ENCODE data around the gene SLC13A4. TPM values are rescaled to one million over a fixed set of nuclear protein-coding genes. Genes with fewer than 3 reads are reported as not detected.

The SLC13A4 gene
- total RNA-seq, 2 experiments from 2014 or later, result not detected

GRCh38 chr7:135759532-135759931, 31.5 kb upstream of the SLC13A4 start:
- ChIA-PET CTCF (ENCODE audit: unreplicated experiment) (no interaction called here), POLR2A (interaction anchor here (0.6 kb wide), 1 partner anchor 143 kb away, joined by 4 read pairs; no protein-coding TSS in a partner anchor)
- Histone ChIP-seq H3K4me2 (ENCODE audit: low read length) (no peak overlapping the region), H2AFZ (ENCODE audit: low read length) (no peak overlapping the region), H3K4me3 (ENCODE audit: low read depth, low read length, poor library complexity, severe bottlenecking) (no peak overlapping the region), H3K9me3 (ENCODE audit: low read length) (no peaks in the 10 kb centered on the region), H4K20me1 (ENCODE audit: insufficient read depth, low read length) (no peaks in the 10 kb centered on the region), H3K4me1 (ENCODE audit: insufficient read depth, low read length, poor library complexity, severe bottlenecking) (no peaks in the 10 kb centered on the region), H3K27ac (ENCODE audit: low read depth, low read length, poor library complexity, severe bottlenecking) (no peak overlapping the region), H3K36me3 (ENCODE audit: insufficient read depth, low read length) (no peaks in the 10 kb centered on the region), H3K9me2 (ENCODE audit: insufficient read depth, low read length) (no peaks in the 10 kb centered on the region), H3K79me2 (ENCODE audit: insufficient read depth, low read depth, low read length) (no peaks in the 10 kb centered on the region)
- BruUV-seq (replicated peaks), result no TSS peak
- TF ChIP-seq EZH2phosphoT487 (IDR thresholded peaks at IDR 0.05; ENCODE audit: borderline replicate concordance, low read depth, low read length), result no peak
- TF ChIP-seq CTCF (conservative IDR thresholded peaks at IDR 0.05; ENCODE audit: low read length), result no peak
- DNase-seq (ENCODE audit: low spot score), result no peak
- intact Hi-C loops (cut with micrococcal nuclease; ENCODE audit: unreplicated experiment), result no loop called here

DNA sequence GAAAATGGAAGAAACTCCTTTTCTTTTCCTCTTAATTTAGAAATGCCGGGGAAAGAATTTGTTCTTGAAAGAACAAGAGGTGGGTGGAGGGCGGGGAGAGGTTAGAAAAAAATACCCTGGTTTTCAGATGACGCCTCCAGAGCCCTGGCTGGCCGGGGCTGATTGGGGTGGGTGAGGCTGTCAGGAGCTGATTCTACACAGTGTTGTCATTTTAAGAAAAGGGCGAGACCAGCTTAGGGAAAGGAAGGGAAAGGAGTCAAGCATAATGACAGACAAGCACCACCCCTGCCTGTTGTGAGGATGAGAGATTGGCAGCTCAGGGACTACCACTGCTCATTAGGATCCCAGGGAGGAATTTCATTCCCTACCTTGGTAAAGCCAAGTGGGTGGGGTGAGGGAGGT, 30.5 kb upstream of the SLC13A4 start:
- H3K4me2 ChIP-seq (ENCODE audit: low read length), result no peak overlapping the region
- DNase-seq (ENCODE audit: low spot score), result no peak
- no peaks in the 10 kb centered on the region for H3K9me3 ChIP-seq (ENCODE audit: low read length)
- ChIA-PET CTCF (ENCODE audit: unreplicated experiment) (no interaction called here), POLR2A (no interaction called here)
- no peaks in the 10 kb centered on the region for H3K9me2 ChIP-seq (ENCODE audit: insufficient read depth, low read length)
- no peaks in the 10 kb centered on the region for H4K20me1 ChIP-seq (ENCODE audit: insufficient read depth, low read length)
- no peak overlapping the region for H2AFZ ChIP-seq (ENCODE audit: low read length)
- H3K36me3 ChIP-seq (ENCODE audit: insufficient read depth, low read length), result no peaks in the 10 kb centered on the region
- TF ChIP-seq CTCF (conservative IDR thresholded peaks at IDR 0.05; ENCODE audit: low read length) (no peak), EZH2phosphoT487 (IDR thresholded peaks at IDR 0.05; ENCODE audit: borderline replicate concordance, low read depth, low read length) (no peak)
- H3K27ac ChIP-seq (ENCODE audit: low read depth, low read length, poor library complexity, severe bottlenecking), result no peak overlapping the region
- H3K4me3 ChIP-seq (ENCODE audit: low read depth, low read length, poor library complexity, severe bottlenecking), result no peak overlapping the region
- intact Hi-C loops (cut with micrococcal nuclease; ENCODE audit: unreplicated experiment), result no loop called here
- no TSS peak for BruUV-seq (replicated peaks)
- H3K4me1 ChIP-seq (ENCODE audit: insufficient read depth, low read length, poor library complexity, severe bottlenecking), result no peaks in the 10 kb centered on the region
- no peaks in the 10 kb centered on the region for H3K79me2 ChIP-seq (ENCODE audit: insufficient read depth, low read depth, low read length)

DNA sequence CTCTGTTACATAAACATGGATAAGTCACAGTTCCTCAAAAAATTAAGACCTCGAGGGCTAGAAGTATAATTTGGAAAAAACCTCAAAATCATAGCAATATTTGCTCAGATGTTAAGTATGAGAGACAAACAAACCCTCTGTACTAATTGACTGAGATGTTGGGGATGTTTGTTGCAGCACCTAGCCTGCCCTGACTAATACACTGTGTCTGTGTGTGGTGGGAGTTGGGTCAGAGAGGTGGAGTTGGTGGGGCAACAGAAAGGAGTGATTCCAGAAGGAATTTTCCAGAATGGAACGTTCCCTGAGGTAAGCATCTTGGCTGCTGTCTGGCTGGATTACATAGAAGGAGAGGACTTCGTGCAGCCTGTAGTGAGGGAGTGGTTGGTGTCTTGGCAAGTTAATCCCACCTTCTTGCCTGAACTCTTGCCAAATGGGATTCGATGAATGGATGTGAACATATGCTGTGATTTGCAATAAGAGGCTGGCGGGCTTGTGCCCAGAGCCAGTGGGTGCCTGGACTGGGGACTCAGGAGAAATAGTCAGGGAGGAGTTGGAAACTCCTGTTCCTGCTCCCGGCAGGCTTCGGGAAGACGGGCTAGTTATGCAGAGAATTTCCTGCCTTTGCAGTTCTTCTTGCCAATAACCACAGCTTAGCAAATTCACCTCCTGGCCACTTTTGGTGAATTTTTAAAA, 29.9 kb upstream of the SLC13A4 start:
- intact Hi-C loops (cut with micrococcal nuclease; ENCODE audit: unreplicated experiment), result no loop called here
- Histone ChIP-seq H3K79me2 (ENCODE audit: insufficient read depth, low read depth, low read length) (no peaks in the 10 kb centered on the region), H3K4me2 (ENCODE audit: low read length) (no peak overlapping the region), H3K36me3 (ENCODE audit: insufficient read depth, low read length) (no peaks in the 10 kb centered on the region), H4K20me1 (ENCODE audit: insufficient read depth, low read length) (no peaks in the 10 kb centered on the region), H3K4me1 (ENCODE audit: insufficient read depth, low read length, poor library complexity, severe bottlenecking) (no peaks in the 10 kb centered on the region), H3K9me2 (ENCODE audit: insufficient read depth, low read length) (no peaks in the 10 kb centered on the region), H3K9me3 (ENCODE audit: low read length) (no peaks in the 10 kb centered on the region), H3K4me3 (ENCODE audit: low read depth, low read length, poor library complexity, severe bottlenecking) (no peak overlapping the region), H3K27ac (ENCODE audit: low read depth, low read length, poor library complexity, severe bottlenecking) (no peak overlapping the region), H2AFZ (ENCODE audit: low read length) (no peak overlapping the region)
- no TSS peak for BruUV-seq (replicated peaks)
- TF ChIP-seq CTCF (conservative IDR thresholded peaks at IDR 0.05; ENCODE audit: low read length), result no peak
- TF ChIP-seq EZH2phosphoT487 (IDR thresholded peaks at IDR 0.05; ENCODE audit: borderline replicate concordance, low read depth, low read length), result no peak
- CTCF ChIA-PET (ENCODE audit: unreplicated experiment), result no interaction called here
- POLR2A ChIA-PET, result no interaction called here
- DNase-seq (ENCODE audit: low spot score), result no peak

All from OCI-LY7 (cell line).